ENCODE results near the gene RASA2. TPM values are rescaled to one million over a fixed set of nuclear protein-coding genes. Genes with fewer than 3 reads are reported as not detected.
"Not testable (repeated sequence)": the region's sequence is repeated elsewhere in the genome, so short reads cannot be mapped to it uniquely, and the experiment has no call there.

Gene RASA2
- total RNA-seq, 2 donors from 2014 or later, result 12.0 to 18.3 TPM

- Histone ChIP-seq H3K4me3 (no peak overlapping the region), H3K9ac (ENCODE audit: low read depth in 2 of 2, low read length in 2 of 2) (no peak overlapping the region), H3K4me1 (no peaks in the 10 kb centered on the region), H3K27ac (no peak overlapping the region), H3K36me3 (no peaks in the 10 kb centered on the region), H3K27me3 (no peaks in the 10 kb centered on the region), H3K9me3 (no peaks in the 10 kb centered on the region)
- intact Hi-C loops (cut with DNase I), result no loop called here
- TF ChIP-seq CTCF (IDR thresholded peaks at IDR 0.05), result no peak
- DNase-seq, result no peak
Measured at GRCh38 chr3:141493184-141493583, 6.4 kb downstream of the RASA2 start.

GRCh38 chr3:141497589-141497988 lies 10.8 kb downstream of the RASA2 start:
- H3K9me3 ChIP-seq; H3K27ac ChIP-seq; intact Hi-C loops (cut with DNase I): not testable (repeated sequence)

GRCh38 chr3:141498598-141499223 lies 11.9 kb downstream of the RASA2 start:
- Histone ChIP-seq H3K36me3 (no peaks in the 10 kb centered on the region), H3K9me3 (no peaks in the 10 kb centered on the region), H3K9ac (ENCODE audit: low read depth in 2 of 2, low read length in 2 of 2) (no peak overlapping the region), H3K27ac (peak overlapping the region; percentile 36), H3K27me3 (no peaks in the 10 kb centered on the region), H3K4me3 (no peak overlapping the region), H3K4me1 (no peaks in the 10 kb centered on the region)
- no peak for TF ChIP-seq CTCF (IDR thresholded peaks at IDR 0.05)
- DNase-seq, result peak; percentile 57
- intact Hi-C loops (cut with DNase I), result no loop called here

More at GRCh38 chr3:141497589-141497988, 10.8 kb downstream of the RASA2 start:
- DNase-seq; H3K4me3 ChIP-seq; H3K9ac ChIP-seq (ENCODE audit: low read depth in 2 of 2, low read length in 2 of 2); H3K4me1 ChIP-seq; H3K36me3 ChIP-seq; H3K27me3 ChIP-seq: not testable (repeated sequence)

- no peak for DNase-seq
- no peaks in the 10 kb centered on the region for H3K4me1 ChIP-seq
- no peaks in the 10 kb centered on the region for H3K27me3 ChIP-seq
- H3K9me3 ChIP-seq, result no peaks in the 10 kb centered on the region
- H3K4me3 ChIP-seq, result no peak overlapping the region
- H3K27ac ChIP-seq, result peak overlapping the region; percentile 29
- TF ChIP-seq CTCF (IDR thresholded peaks at IDR 0.05), result no peak
- H3K9ac ChIP-seq (ENCODE audit: low read depth in 2 of 2, low read length in 2 of 2), result no peak overlapping the region
- intact Hi-C loops (cut with DNase I), result no loop called here
- no peaks in the 10 kb centered on the region for H3K36me3 ChIP-seq
Measured at GRCh38 chr3:141499284-141499683, 12.5 kb downstream of the RASA2 start.

GRCh38 chr3:141499965-141500364 lies 13.1 kb downstream of the RASA2 start:
- no peaks in the 10 kb centered on the region for H3K4me1 ChIP-seq
- H3K4me3 ChIP-seq, result no peak overlapping the region
- no peaks in the 10 kb centered on the region for H3K9me3 ChIP-seq
- DNase-seq, result no peak
- H3K9ac ChIP-seq (ENCODE audit: low read depth in 2 of 2, low read length in 2 of 2), result no peak overlapping the region
- H3K36me3 ChIP-seq, result no peaks in the 10 kb centered on the region
- intact Hi-C loops (cut with DNase I), result no loop called here
- no peaks in the 10 kb centered on the region for H3K27me3 ChIP-seq
- no peak for TF ChIP-seq CTCF (IDR thresholded peaks at IDR 0.05)
- peak overlapping the region; percentile 29 for H3K27ac ChIP-seq

GRCh38 chr3:141500397-141500796 lies 13.6 kb downstream of the RASA2 start:
- H3K36me3 ChIP-seq, result no peaks in the 10 kb centered on the region
- no peak overlapping the region for H3K4me3 ChIP-seq
- no peak overlapping the region for H3K27ac ChIP-seq
- H3K27me3 ChIP-seq, result no peaks in the 10 kb centered on the region
- no peaks in the 10 kb centered on the region for H3K9me3 ChIP-seq
- DNase-seq, result no peak
- intact Hi-C loops (cut with DNase I), result no loop called here
- no peak overlapping the region for H3K9ac ChIP-seq (ENCODE audit: low read depth in 2 of 2, low read length in 2 of 2)
- no peak for TF ChIP-seq CTCF (IDR thresholded peaks at IDR 0.05)
- no peaks in the 10 kb centered on the region for H3K4me1 ChIP-seq
